K562 (cell line): ENCODE data around the gene KCNQ5. TPM values are rescaled to one million over a fixed set of nuclear protein-coding genes. Genes with fewer than 3 reads are reported as not detected.

ENCODE experiments used
- ATAC-seq: fragments of 200-7000 bp; cut with Tn5 transposase; 3 replicates; pipeline ENCODE4 v1.9.1; 2020; ENCODE audit warnings: moderate library complexity
- BruUV-seq: library from RNA; stranded (reverse); fragments of 400-500 nt; replicated peaks from 2 replicates; lab custom pipeline; 2021; lab: Mats Ljungman, UMichigan
- CTCF ChIA-PET: fragments of 300-600 bp; formaldehyde crosslinking; extraction: SDS; loops from one replicate; lab custom pipeline; 2021; ENCODE audit warnings: low intra/inter-chr PET ratio; lab: Yijun Ruan, JAX
- POLR2A ChIA-PET: fragments of 300-600, 350-650 bp; sonication (Branson Sonifier 250); formaldehyde crosslinking; extraction: SDS; loops from one replicate; lab custom pipeline; 2021; ENCODE audit warnings: antibody characterized with exemption, inconsistent platforms; lab: Yijun Ruan, JAX
- DNase-seq, 4 experiments: peaks; one replicate each; pipeline versions ENCODE4 v3.0.0 to v3.0.0-alpha.2; 2011 to 2018; ENCODE audit warnings: low spot score in 3 of 4, mixed read lengths in 3 of 4; ENCODE audit errors: extremely low read depth in 1 of 4
- FAIRE-seq: peaks from 2 replicates; lab custom pipeline; 2011; peaks lifted over from hg19 to GRCh38; lab: Jason Lieb, UNC
- H2AFZ ChIP-seq: 2 replicates; pipeline ENCODE4 v1.6.0; 2011; ENCODE audit warnings: low read depth, low read length, control low read depth, inconsistent platforms
- H3K27ac ChIP-seq: fragments of 200-600 bp; 3 replicates; pipeline ENCODE4 v1.8.0; 2011; ENCODE audit warnings: low read depth, mild to moderate bottlenecking, control low read depth, inconsistent platforms, low read length, moderate library complexity, mixed read lengths; ENCODE audit errors: extremely low read depth
- H3K27me3 ChIP-seq, 2 experiments: fragments of 300-600 bp in 1 of 2; 2 replicates in 1 of 2; 3 replicates in 1 of 2; pipeline versions ENCODE4 v1.6.0 to v1.8.0; 2011; ENCODE audit warnings: inconsistent platforms in 2 of 2, low read length in 2 of 2, mild to moderate bottlenecking in 1 of 2, mixed read lengths in 1 of 2, moderate library complexity in 1 of 2; ENCODE audit not compliant: control insufficient read depth in 2 of 2, insufficient read depth in 2 of 2
- H3K36me3 ChIP-seq: fragments of 300-600 bp; 3 replicates; pipeline ENCODE4 v1.8.0; 2011; ENCODE audit warnings: mild to moderate bottlenecking, low read length, inconsistent platforms; ENCODE audit not compliant: control insufficient read depth, insufficient read depth
- H3K4me1 ChIP-seq, 2 experiments: fragments of 200-600 bp in 1 of 2; replicated peaks in 1 of 2; 2 replicates in 1 of 2; 3 replicates in 1 of 2; pipeline versions ENCODE4 v1.5.1 to v1.8.0; 2011; ENCODE audit warnings: inconsistent platforms in 2 of 2, low read length in 2 of 2, mild to moderate bottlenecking in 1 of 2, mixed read lengths in 1 of 2, moderate library complexity in 1 of 2; ENCODE audit not compliant: control insufficient read depth in 2 of 2, insufficient read depth in 2 of 2
- H3K4me2 ChIP-seq: 2 replicates; pipeline ENCODE4 v1.6.1; 2011; ENCODE audit warnings: low read length, control low read depth, inconsistent platforms, mixed read lengths; ENCODE audit not compliant: insufficient read depth
- H3K4me3 ChIP-seq: fragments of 200-600 bp; sonication (generic), shearing (Covaris generic); 2 replicates; pipeline ENCODE4 v1.5.1; 2016; ENCODE audit warnings: control low read depth, inconsistent platforms
- H3K79me2 ChIP-seq: fragments of 200-600 bp; 3 replicates; pipeline ENCODE4 v1.8.0; 2011; ENCODE audit warnings: low read length, inconsistent platforms; ENCODE audit not compliant: control insufficient read depth, insufficient read depth
- H3K9ac ChIP-seq, 2 experiments: 2 replicates each; pipeline versions ENCODE4 v1.6.0 to v1.6.1; 2011; ENCODE audit warnings: low read depth in 2 of 2, low read length in 2 of 2, control low read depth in 1 of 2, inconsistent platforms in 1 of 2, mild to moderate bottlenecking in 1 of 2, mixed read lengths in 1 of 2; ENCODE audit not compliant: insufficient read depth in 1 of 2
- H3K9me1 ChIP-seq: one replicate; pipeline ENCODE4 v1.6.0; 2011; ENCODE audit warnings: inconsistent platforms, mild to moderate bottlenecking, low read length, moderate library complexity; ENCODE audit not compliant: control insufficient read depth, insufficient read depth
- H3K9me3 ChIP-seq: replicated peaks from 2 replicates; pipeline ENCODE4 v1.5.1; 2011; ENCODE audit warnings: low read depth, low read length, inconsistent platforms; ENCODE audit not compliant: control insufficient read depth, insufficient read depth
- H4K20me1 ChIP-seq: replicated peaks from 2 replicates; pipeline ENCODE4 v1.6.1; 2011; ENCODE audit warnings: low read length, inconsistent platforms, mixed read lengths; ENCODE audit not compliant: control insufficient read depth, insufficient read depth
- ARNT ChIP-seq, 2 experiments: fragments of 450-650 bp; IDR thresholded peaks; 2 replicates each; pipeline ENCODE4 v1.6.1; 2016; ENCODE audit warnings: mild to moderate bottlenecking in 1 of 2
- BRCA1 ChIP-seq, 2 experiments: fragments of 450-650 bp in 1 of 2; sonication (generic) in 1 of 2; formaldehyde crosslinking in 1 of 2; IDR thresholded peaks; 2 replicates each; pipeline versions ENCODE4 v1.5.0 to v1.6.1; 2017 to 2020; ENCODE audit warnings: mild to moderate bottlenecking in 1 of 2, missing genetic modification reagents in 1 of 2
- CREB3L1 ChIP-seq: fragments of 450-650 bp; IDR thresholded peaks from 2 replicates; pipeline ENCODE4 v1.6.1; 2014; ENCODE audit warnings: low read depth, mild to moderate bottlenecking, moderate library complexity, borderline replicate concordance
- GATAD2B ChIP-seq: fragments of 450-650 bp; IDR thresholded peaks from 2 replicates; pipeline ENCODE4 v1.6.1; 2017; ENCODE audit warnings: mild to moderate bottlenecking, borderline replicate concordance
- GTF2A2 ChIP-seq: IDR thresholded peaks from 2 replicates; pipeline ENCODE4 v1.6.1; 2016; ENCODE audit warnings: mild to moderate bottlenecking, missing genetic modification characterization, missing compliant biosample characterization
- HOXB6 ChIP-seq: fragments of 250-450 bp; sonication (Bioruptor Pico); IDR thresholded peaks from 2 replicates; pipeline ENCODE4 v1.5.1; 2022; ENCODE audit warnings: mild to moderate bottlenecking, borderline replicate concordance
- KDM5B ChIP-seq: fragments of 200-600 bp; sonication (generic); IDR thresholded peaks from 2 replicates; pipeline ENCODE4 v1.6.1; 2012; ENCODE audit warnings: low read depth, mild to moderate bottlenecking, moderate library complexity, low read length, control low read depth, inconsistent platforms; ENCODE audit not compliant: insufficient replicate concordance
- ZBTB1 ChIP-seq: sonication (generic); formaldehyde crosslinking; IDR thresholded peaks from 2 replicates; pipeline ENCODE4 v1.8.1; 2023; ENCODE audit warnings: missing genetic modification reagents, low read depth, mild to moderate bottlenecking, borderline replicate concordance
- ZBTB49 ChIP-seq: sonication (generic); formaldehyde crosslinking; IDR thresholded peaks from 2 replicates; pipeline ENCODE4 v1.8.0; 2022; ENCODE audit warnings: missing genetic modification reagents, mild to moderate bottlenecking, borderline replicate concordance
- ZNF644 ChIP-seq: fragments of 200-800 bp; sonication (Bioruptor generic); IDR thresholded peaks from 2 replicates; pipeline ENCODE4 v1.6.1; 2016; ENCODE audit warnings: low read depth, missing genetic modification characterization, missing compliant biosample characterization
- WGBS: fragments of 100-300 bp; shearing (Covaris generic); methylation state at CpG from one replicate; pipeline ENCODE4 v1.1.6; 2016; ENCODE audit warnings: low coverage, mixed read lengths; ENCODE audit not compliant: insufficient coverage; ENCODE audit errors: missing lambda C conversion rate; 5-methylcytosine and 5-hydroxymethylcytosine counted together
- in situ Hi-C: fragments of 300-500 bp; cut with MboI; formaldehyde crosslinking; loops from 4 replicates; pipeline ENCODE4 v1.15.0; 2018; ENCODE audit warnings: inconsistent platforms, mixed read lengths
- intact Hi-C: fragments of 100-400 bp; cut with micrococcal nuclease; formaldehyde crosslinking; loops from 2 replicates; pipeline ENCODE4 v1.14.2; 2022
- polyA plus RNA-seq, 8 experiments: library from polyadenylated mRNA; depleted of rRNA in 4 of 8; stranded (reverse) in 5 of 8; unstranded in 3 of 8; fragments of >200 nt; fragmentation: Nextera tagmentation in 2 of 8; fragmentation: Illumina TruSeq in 1 of 8; extraction: Ambion mirVana in 2 of 8; extraction: Trizol in 1 of 8; gene quantifications; 2 replicates each; pipeline versions ENCODE4 v1.2.1 to v1.2.3, GENCODE V29; 2011 to 2014; ENCODE audit warnings: inconsistent platforms in 1 of 8, missing spikeins in 1 of 8
- total RNA-seq, 7 experiments: library from RNA; depleted of rRNA in 6 of 7; stranded (reverse); fragments of >200 nt in 6 of 7; fragmentation: Illumina TruSeq in 2 of 7; extraction: Trizol in 2 of 7; gene quantifications; 2 replicates each; pipeline versions ENCODE4 v1.2.1 to v1.2.3, GENCODE V29; 2011 to 2021; ENCODE audit warnings: low replicate concordance in 1 of 7

KCNQ5 gene
- total and polyA plus RNA-seq, 9 of the 15 experiments (the other 6 are each of a cell fraction or from before 2014, with no cell fraction given) = 0.31 to 5.9 (median 2.6) TPM

GRCh38 chr6:72820906-72821305, 199.0 kb downstream of the KCNQ5 start (continued):
- TF ChIP-seq CREB3L1 (no peak), BRCA1 (IDR thresholded peaks at IDR 0.05) (no peak), BRCA1 (CRISPR knock-in tag; IDR thresholded peaks at IDR 0.05) (no peak), ZNF644 (tag) (no peak)

- TF ChIP-seq HOXB6 (CRISPR knock-in tag) (no peak), ARNT (IDR thresholded peaks at IDR 0.05) (no peak), GATAD2B (no peak), ZBTB1 (no peak), KDM5B (no peak), GTF2A2 (tag) (no peak), ZBTB49 (CRISPR knock-in tag) (no peak)
- Histone ChIP-seq H3K9me1 (no peaks in the 10 kb centered on the region), H3K27ac (no peak overlapping the region), H3K4me2 (no peak overlapping the region), H3K27me3 (no peaks in the 10 kb centered on the region), H3K4me3 (no peak overlapping the region), H3K79me2 (no peaks in the 10 kb centered on the region), H2AFZ (no peak overlapping the region), H3K36me3 (no peaks in the 10 kb centered on the region), H3K9ac (no peak overlapping the region), H4K20me1 (no peaks in the 10 kb centered on the region), H3K4me1 (no peaks in the 10 kb centered on the region), H3K9me3 (no peaks in the 10 kb centered on the region)
- 13% methylated on average over 1 of the region's 1 CpG for WGBS
- CTCF ChIA-PET = no interaction called here
- no peak for ATAC-seq
- POLR2A ChIA-PET = no interaction called here
- no TSS peak for BruUV-seq
- in situ Hi-C loops (no loop called here), intact Hi-C loops (no loop called here)
- no peak for DNase-seq
- FAIRE-seq = no peak
These were observed 200.2 kb downstream of the KCNQ5 start for GRCh38 chr6:72822023-72822422.
